ENCODE results near the gene CCDC8. TPM values are rescaled to one million over a fixed set of nuclear protein-coding genes. Genes with fewer than 3 reads are reported as not detected.

CCDC8 gene
- total and polyA plus RNA-seq, 9 of the 15 experiments (the other 6 are each of a cell fraction or from before 2014, with no cell fraction given) = 0.68 to 30.8 (median 15.6) TPM

DNA sequence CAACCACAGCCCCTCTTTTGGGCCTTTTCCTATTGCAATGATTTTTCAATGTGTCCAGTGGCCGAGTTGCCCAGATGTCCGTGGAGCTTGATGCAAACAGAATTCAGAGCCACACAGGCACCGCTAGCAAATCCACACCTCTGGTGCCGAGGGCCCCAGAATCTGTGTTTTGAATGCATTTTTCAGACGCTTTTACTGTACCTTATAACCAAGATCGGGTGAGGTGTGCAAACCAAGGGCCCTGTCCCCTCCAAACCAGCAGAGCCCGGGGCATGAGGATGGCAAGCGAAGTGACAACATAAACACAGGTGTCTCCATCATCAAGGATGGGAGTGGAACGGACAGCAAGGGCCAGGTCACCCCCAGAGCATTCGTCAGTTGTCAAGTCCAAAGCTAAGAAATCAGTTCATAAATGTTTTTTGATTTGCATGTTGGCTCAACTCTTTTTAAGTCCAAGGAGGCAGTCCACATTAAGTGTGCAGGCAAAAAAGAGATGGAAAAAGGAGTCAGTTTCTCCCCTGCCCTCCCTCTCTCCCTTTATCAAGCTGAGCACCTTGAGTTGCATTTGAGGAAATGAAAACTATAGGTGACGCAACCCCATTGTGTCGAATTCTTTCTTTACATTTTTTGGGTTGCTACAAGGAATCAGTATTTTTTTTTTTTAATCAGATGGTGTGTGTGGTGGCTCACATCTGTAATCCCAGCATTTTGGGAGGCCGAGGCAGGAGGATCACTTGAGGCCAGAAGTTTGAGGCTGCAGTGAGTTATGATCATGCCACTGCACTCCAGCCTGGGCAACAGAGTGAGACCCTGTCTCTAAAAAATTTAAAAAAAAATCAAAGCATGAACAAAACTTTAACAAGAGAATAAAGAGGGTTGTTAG lies 2.9 kb downstream of the CCDC8 start:
- WGBS (ENCODE audit: insufficient coverage, low coverage, missing lambda C conversion rate) = 87% methylated on average over 13 of the region's 13 CpGs
- in situ Hi-C loops (cut with MboI) (no loop called here), intact Hi-C loops (cut with micrococcal nuclease) (no loop called here)
- H4K20me1 ChIP-seq (replicated peaks; ENCODE audit: control insufficient read depth, insufficient read depth, low read length) = peaks cover 18% of the 10 kb centered on the region; the same call in 1 of the 2 replicates
- H3K9ac ChIP-seq (ENCODE audit: insufficient read depth in 1 of 2, low read depth in 2 of 2, low read length in 2 of 2) = peak overlapping the region in 1 of 2 experiments; percentile 55; a peak in 2 of 4 replicates
- CTCF ChIA-PET (ENCODE audit: low intra/inter-chr PET ratio) = interaction anchor here (0.7 kb wide), 1 partner anchor 71 kb away, joined by 3 read pairs; no protein-coding TSS in a partner anchor
- no peak for DNase-seq (ENCODE audit: extremely low read depth in 1 of 4, low spot score in 3 of 4)
- no peak for FAIRE-seq
- no peak overlapping the region for H3K27ac ChIP-seq (ENCODE audit: extremely low read depth, low read depth, low read length)
- H3K4me3 ChIP-seq = no peak overlapping the region
- H3K27me3 ChIP-seq (ENCODE audit: control insufficient read depth in 2 of 2, insufficient read depth in 2 of 2, low read length in 2 of 2) = no peaks in the 10 kb centered on the region
- no TSS peak for BruUV-seq (replicated peaks)
- ATAC-seq = no peak
- peaks cover 40% of the 10 kb centered on the region for H3K79me2 ChIP-seq (ENCODE audit: control insufficient read depth, insufficient read depth, low read length)
- peak overlapping the region; percentile 91; the same call in 1 of the 2 replicates for H3K4me2 ChIP-seq (ENCODE audit: insufficient read depth, low read length)
- H2AFZ ChIP-seq (ENCODE audit: low read depth, low read length) = no peak overlapping the region
- POLR2A ChIA-PET = interaction anchor here (0.6 to 1.2 kb wide), 5 partner anchors 15 to 523 kb away, joined by 3 to 4 read pairs (median 3); no protein-coding TSS in a partner anchor
- H3K9me1 ChIP-seq (ENCODE audit: control insufficient read depth, insufficient read depth, low read length) = peaks cover 4% of the 10 kb centered on the region
- H3K4me1 ChIP-seq (replicated peaks in 1 of 2; ENCODE audit: control insufficient read depth in 2 of 2, insufficient read depth in 2 of 2, low read length in 2 of 2) = peaks cover 33 to 58% of the 10 kb centered on the region in 2 experiments
- peaks cover 18% of the 10 kb centered on the region for H3K36me3 ChIP-seq (ENCODE audit: control insufficient read depth, insufficient read depth, low read length)
- peaks cover 5% of the 10 kb centered on the region for H3K9me3 ChIP-seq (replicated peaks; ENCODE audit: control insufficient read depth, insufficient read depth, low read depth, low read length)
- TF ChIP-seq, protein P1, sequence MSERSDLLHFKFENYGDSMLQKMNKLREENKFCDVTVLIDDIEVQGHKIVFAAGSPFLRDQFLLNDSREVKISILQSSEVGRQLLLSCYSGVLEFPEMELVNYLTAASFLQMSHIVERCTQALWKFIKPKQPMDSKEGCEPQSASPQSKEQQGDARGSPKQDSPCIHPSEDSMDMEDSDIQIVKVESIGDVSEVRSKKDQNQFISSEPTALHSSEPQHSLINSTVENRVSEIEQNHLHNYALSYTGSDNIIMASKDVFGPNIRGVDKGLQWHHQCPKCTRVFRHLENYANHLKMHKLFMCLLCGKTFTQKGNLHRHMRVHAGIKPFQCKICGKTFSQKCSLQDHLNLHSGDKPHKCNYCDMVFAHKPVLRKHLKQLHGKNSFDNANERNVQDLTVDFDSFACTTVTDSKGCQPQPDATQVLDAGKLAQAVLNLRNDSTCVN (CRISPR knock-in tag; IDR thresholded peaks at IDR 0.05) = no peak
- TF ChIP-seq SMARCA5 (IDR thresholded peaks at IDR 0.05) (no peak), ZNF785 (CRISPR knock-in tag; IDR thresholded peaks at IDR 0.05) (no peak), ZNF436 (CRISPR knock-in tag; IDR thresholded peaks at IDR 0.05) (no peak), RB1 (IDR thresholded peaks at IDR 0.05; ENCODE audit: low read depth) (no peak), CEBPG (CRISPR knock-in tag; IDR thresholded peaks at IDR 0.05) (peak; percentile 29; the same call in 1 of the 2 replicates), CEBPG (tag; conservative IDR thresholded peaks at IDR 0.05 in 1 of 2, IDR thresholded peaks at IDR 0.05 in 1 of 2) (no peak), MAFF (IDR thresholded peaks at IDR 0.05; ENCODE audit: low read length) (no peak), STAG1 (CRISPR knock-in tag; IDR thresholded peaks at IDR 0.05; ENCODE audit: borderline replicate concordance) (no peak), POLR2A (conservative IDR thresholded peaks at IDR 0.05) (no peak), HDAC2 (IDR thresholded peaks at IDR 0.05) (no peak), NR2C1 (IDR thresholded peaks at IDR 0.05) (no peak), NR2C1 (tag; IDR thresholded peaks at IDR 0.05) (no peak), SIN3B (IDR thresholded peaks at IDR 0.05; ENCODE audit: low read depth) (no peak), ZNF778 (CRISPR knock-in tag; IDR thresholded peaks at IDR 0.05) (no peak)
- TF ChIP-seq, protein P2, sequence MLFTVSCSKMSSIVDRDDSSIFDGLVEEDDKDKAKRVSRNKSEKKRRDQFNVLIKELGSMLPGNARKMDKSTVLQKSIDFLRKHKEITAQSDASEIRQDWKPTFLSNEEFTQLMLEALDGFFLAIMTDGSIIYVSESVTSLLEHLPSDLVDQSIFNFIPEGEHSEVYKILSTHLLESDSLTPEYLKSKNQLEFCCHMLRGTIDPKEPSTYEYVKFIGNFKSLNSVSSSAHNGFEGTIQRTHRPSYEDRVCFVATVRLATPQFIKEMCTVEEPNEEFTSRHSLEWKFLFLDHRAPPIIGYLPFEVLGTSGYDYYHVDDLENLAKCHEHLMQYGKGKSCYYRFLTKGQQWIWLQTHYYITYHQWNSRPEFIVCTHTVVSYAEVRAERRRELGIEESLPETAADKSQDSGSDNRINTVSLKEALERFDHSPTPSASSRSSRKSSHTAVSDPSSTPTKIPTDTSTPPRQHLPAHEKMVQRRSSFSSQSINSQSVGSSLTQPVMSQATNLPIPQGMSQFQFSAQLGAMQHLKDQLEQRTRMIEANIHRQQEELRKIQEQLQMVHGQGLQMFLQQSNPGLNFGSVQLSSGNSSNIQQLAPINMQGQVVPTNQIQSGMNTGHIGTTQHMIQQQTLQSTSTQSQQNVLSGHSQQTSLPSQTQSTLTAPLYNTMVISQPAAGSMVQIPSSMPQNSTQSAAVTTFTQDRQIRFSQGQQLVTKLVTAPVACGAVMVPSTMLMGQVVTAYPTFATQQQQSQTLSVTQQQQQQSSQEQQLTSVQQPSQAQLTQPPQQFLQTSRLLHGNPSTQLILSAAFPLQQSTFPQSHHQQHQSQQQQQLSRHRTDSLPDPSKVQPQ (CRISPR knock-in tag; IDR thresholded peaks at IDR 0.05; ENCODE audit: borderline replicate concordance) = no peak
- TF ChIP-seq, protein P3, sequence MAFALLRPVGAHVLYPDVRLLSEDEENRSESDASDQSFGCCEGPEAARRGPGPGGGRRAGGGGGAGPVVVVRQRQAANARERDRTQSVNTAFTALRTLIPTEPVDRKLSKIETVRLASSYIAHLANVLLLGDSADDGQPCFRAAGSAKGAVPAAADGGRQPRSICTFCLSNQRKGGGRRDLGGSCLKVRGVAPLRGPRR (CRISPR knock-in tag; IDR thresholded peaks at IDR 0.05) = no peak
- TF ChIP-seq, protein P4, sequence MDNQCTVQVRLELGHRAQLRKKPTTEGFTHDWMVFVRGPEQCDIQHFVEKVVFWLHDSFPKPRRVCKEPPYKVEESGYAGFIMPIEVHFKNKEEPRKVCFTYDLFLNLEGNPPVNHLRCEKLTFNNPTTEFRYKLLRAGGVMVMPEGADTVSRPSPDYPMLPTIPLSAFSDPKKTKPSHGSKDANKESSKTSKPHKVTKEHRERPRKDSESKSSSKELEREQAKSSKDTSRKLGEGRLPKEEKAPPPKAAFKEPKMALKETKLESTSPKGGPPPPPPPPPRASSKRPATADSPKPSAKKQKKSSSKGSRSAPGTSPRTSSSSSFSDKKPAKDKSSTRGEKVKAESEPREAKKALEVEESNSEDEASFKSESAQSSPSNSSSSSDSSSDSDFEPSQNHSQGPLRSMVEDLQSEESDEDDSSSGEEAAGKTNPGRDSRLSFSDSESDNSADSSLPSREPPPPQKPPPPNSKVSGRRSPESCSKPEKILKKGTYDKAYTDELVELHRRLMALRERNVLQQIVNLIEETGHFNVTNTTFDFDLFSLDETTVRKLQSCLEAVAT (IDR thresholded peaks at IDR 0.05) = no peak
